ENCODE results near the gene TM4SF5.

DNA sequence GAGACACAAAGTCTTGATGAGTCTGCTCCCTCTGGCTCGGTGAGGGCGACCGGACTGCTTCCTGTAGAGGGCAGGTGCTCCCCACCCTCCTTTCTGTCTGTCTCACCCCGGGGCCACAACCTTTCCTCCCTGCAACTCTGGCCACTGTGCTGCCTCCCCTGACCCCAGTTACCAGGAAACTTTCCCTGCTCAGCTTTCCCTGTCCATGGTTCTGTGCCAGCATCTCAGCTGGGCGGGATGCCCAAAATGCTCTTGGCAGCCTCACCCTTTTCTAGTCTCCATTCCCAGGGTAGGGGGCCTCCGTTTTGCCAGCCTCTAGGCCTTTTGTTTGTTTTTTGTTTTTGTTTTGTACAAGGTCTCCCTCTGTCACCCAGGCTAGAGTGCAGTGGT lies 36.7 kb downstream of the TM4SF5 start:
- TF ChIP-seq, protein P1, sequence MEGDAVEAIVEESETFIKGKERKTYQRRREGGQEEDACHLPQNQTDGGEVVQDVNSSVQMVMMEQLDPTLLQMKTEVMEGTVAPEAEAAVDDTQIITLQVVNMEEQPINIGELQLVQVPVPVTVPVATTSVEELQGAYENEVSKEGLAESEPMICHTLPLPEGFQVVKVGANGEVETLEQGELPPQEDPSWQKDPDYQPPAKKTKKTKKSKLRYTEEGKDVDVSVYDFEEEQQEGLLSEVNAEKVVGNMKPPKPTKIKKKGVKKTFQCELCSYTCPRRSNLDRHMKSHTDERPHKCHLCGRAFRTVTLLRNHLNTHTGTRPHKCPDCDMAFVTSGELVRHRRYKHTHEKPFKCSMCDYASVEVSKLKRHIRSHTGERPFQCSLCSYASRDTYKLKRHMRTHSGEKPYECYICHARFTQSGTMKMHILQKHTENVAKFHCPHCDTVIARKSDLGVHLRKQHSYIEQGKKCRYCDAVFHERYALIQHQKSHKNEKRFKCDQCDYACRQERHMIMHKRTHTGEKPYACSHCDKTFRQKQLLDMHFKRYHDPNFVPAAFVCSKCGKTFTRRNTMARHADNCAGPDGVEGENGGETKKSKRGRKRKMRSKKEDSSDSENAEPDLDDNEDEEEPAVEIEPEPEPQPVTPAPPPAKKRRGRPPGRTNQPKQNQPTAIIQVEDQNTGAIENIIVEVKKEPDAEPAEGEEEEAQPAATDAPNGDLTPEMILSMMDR (IDR thresholded peaks at IDR 0.05) = no peak
- TF ChIP-seq POLR2A (IDR thresholded peaks at IDR 0.05) = no peak

Data from uterus (tissue), 2 donors.